Right ventricle myocardium inferior (tissue), 1 donor: Measurements from ENCODE around the gene CACNA2D2. TPM values are rescaled to one million over a fixed set of nuclear protein-coding genes. Genes with fewer than 3 reads are reported as not detected.

Experiments
- ATAC-seq: fragments of 200-7000 bp; cut with Tn5 transposase; one replicate; pipeline ENCODE4 v1.9.1; 2020; ENCODE audit warnings: mild to moderate bottlenecking, moderate library complexity
- DNase-seq: peaks from one replicate; pipeline ENCODE4 v3.0.0; 2021; ENCODE audit errors: missing footprints
- intact Hi-C: fragments of 100-400 bp; cut with DNase I; formaldehyde crosslinking; loops from one replicate; pipeline ENCODE4 v1.11.0; 2022
- total RNA-seq: library from RNA; stranded (reverse); fragmentation: NEBNext Ultra II Directional; extraction: Animal tissue kit (Norgen Biotek cat#: 25700); gene quantifications from one replicate; pipeline ENCODE4 v1.2.1, GENCODE V29; 2021
- donor health status: DM: no; HTN: yes; CAD: no; lungs with severe emphysema.

CACNA2D2 gene
- total RNA-seq, 1 donor from 2014 or later = 1.2 TPM

DNA sequence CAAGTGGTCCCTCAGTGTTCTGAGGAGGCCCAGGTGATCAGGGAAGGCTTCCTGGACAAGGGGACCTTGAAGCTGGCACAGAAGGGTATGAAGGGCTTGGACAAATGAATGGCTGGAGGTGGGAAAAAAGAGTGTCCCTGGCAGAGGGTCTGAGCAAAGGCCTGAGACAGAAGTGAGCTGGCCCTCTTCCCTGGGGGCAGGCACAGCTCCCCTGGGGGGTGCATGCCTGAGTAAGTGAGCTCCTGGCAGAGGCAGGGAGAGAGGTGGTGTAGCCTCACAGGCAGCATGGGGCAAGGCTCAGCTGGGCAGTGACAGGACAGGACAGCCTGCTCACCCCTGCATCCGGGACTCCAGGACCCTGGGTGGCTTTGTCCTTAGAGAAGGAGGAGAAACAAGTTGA is 5.4 kb upstream of the CACNA2D2 start:
- intact Hi-C loops = no loop called here
- ATAC-seq (no peak), DNase-seq (no peak)

- DNase-seq (no peak), ATAC-seq (no peak)
- intact Hi-C loops = no loop called here
Observed at GRCh38 chr3:50506169-50506568, 2.7 kb upstream of the CACNA2D2 start.

DNA sequence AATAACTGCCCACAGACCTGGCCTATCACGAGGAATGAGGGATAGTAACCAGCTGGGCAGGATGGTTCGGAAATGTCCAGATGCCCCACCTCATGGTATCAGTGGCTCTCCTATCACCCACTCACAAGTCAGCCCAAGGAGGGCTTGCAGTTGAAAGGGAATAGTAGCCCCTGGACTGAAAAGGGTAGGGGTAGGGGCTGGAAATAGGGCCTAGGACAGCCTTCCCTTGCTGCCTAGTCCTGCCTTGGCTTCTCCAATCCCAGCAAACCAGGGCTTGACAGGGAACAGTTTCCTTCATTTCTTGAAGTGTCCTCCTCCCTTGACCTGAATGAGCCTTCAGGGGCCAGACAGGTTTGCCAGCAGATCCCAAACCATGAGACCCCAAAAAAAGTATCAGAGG is 1.2 kb upstream of the CACNA2D2 start:
- ATAC-seq (no peak), DNase-seq (no peak)
- intact Hi-C loops = no loop called here

DNA sequence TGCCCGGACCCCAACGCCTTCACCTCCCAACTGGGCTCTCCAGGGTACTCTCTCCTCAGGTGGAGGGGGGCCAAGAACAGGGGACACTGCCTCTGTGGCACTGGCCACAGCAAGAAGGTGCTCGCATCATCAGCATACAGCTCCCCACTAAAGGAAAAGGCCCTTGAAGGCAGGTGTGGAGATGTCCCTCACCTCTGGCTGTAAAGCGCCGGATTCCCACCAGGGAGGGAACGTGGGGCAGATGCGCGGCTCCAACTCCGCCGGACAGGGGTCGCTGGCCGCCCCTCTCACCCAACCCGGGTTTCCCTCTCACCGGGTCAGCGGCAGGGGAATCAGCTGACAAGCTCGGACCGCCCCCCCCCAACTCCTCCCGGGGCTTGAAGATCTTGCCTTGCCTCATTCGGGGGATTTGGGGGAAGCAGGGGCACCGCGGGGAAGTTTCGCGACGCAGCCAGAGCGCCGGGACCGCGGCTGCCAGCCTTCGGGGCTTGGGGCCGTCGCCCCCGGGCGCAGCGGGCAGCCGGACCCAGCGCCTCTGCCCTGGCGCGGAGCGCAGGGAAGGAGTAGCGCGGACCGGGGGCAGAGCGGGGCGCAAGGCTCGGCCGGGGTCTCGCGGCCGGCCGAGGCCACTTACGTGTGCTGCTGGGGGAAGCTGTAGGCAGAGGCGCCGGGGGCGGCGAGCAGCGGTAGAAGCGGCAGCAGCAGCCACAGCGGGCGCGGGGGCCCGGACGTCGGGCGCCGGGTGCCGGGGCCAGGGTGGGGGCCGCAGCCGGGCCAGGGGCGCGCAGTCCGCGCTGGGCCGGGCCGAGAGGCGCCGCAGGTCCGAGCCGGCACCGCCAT is 630 bp downstream of the CACNA2D2 start:
- no peak for ATAC-seq
- peak; percentile 53 for DNase-seq
- intact Hi-C loops = no loop called here

GRCh38 chr3:50502225-50502583 is 1.2 kb downstream of the CACNA2D2 start:
- no peak for DNase-seq
- ATAC-seq = no peak
- intact Hi-C loops = no loop called here

GRCh38 chr3:50495609-50496423 is 7.6 kb downstream of the CACNA2D2 start:
- DNase-seq (no peak), ATAC-seq (no peak)
- intact Hi-C loops = no loop called here

DNA sequence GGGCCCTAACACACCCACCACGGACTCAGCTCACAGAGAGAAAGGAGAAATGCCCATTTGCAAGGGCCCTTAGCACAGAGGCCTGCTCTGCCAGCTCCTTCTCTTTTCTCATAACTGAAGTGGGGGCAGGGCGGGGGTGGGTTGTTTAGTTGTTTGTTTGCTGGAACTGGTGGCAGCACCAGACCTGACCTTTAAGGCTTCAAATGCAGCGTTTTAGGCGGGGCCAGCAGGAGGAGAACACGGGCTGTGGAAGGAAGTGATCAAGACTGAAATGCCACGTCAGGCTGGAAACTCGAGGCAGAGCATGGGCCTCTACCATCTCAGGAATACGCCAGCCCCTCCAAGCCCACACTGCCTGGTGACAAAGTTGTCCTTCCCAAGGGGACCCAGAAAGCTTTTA is 9.3 kb downstream of the CACNA2D2 start:
- intact Hi-C loops = no loop called here
- DNase-seq (no peak), ATAC-seq (no peak)

DNA sequence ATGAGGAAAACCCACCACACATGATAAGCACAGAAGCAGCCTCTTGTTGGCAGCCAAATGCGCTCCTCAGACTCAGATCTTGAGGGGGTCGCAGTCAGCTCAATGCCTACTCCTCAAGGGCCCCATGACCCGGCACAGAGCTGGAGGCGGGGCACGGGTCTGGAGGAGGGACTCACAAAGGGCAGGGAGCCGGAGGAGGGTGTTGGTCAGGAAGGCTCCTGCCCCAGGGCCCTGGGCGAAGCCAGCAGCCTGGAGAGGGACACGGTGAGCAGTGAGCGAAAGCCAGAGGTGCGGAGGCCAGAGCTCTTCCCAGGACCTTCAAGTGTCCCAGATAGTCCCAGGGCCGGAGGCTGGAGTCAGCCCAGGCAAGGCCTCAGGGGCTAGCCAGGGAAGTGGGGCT is 9.8 kb downstream of the CACNA2D2 start:
- DNase-seq (no peak), ATAC-seq (no peak)
- intact Hi-C loops = no loop called here

GRCh38 chr3:50493086-50493485 is 10.3 kb downstream of the CACNA2D2 start:
- DNase-seq (no peak), ATAC-seq (no peak)
- intact Hi-C loops = no loop called here

DNA sequence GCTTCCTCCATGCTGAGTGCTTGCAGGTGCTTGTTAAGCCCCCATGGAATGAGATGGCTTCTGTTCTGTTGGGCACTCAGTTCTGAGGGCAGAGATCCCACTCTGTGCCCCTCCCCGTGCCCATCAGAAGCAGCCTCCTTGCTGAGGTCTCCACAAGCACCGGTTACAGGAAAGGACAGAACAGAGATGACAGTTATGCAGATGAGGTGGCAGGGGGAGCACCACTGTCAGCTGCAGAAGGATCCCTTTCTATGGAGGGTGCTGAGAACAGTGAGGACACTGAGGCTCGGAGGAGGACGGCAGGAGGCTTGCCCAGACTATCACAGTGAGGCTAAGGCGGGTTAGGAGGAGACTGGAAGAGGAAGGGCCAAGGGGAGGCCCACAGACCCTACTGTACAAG is 12.4 kb downstream of the CACNA2D2 start:
- intact Hi-C loops = no loop called here
- ATAC-seq (no peak), DNase-seq (no peak)

GRCh38 chr3:50490424-50490823 is 13.0 kb downstream of the CACNA2D2 start:
- DNase-seq (no peak), ATAC-seq (peak; percentile 9)
- intact Hi-C loops = no loop called here

- ATAC-seq (no peak), DNase-seq (no peak)
- intact Hi-C loops = loop anchor here (5.0 kb wide), 1 partner anchor 40 kb away; no protein-coding TSS in a partner anchor
Observed at GRCh38 chr3:50487181-50487580, 16.3 kb downstream of the CACNA2D2 start.

GRCh38 chr3:50486219-50486888 is 17.1 kb downstream of the CACNA2D2 start:
- DNase-seq (no peak), ATAC-seq (no peak)
- intact Hi-C loops = loop anchor here (5.0 kb wide), 1 partner anchor 39 kb away; no protein-coding TSS in a partner anchor

DNA sequence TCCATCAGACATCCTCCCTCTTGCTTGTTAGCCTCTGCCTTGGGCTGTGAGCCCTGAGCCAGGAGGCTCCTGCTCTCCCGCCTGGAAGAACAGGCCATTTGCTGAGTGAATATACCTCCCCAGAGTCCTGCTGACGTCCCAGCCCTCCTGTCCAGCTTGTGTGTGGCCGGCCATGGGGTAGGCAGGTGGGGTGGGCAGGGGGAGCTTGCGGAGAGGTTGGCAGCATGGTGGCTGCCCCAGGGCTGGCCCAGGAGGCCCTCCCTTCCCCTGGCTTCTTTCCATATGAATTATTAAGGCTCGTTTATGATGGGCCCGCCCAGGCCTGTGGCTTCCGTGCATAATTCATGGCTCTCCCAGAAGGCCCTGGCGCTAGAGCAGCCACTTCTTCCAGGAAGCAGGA is 18.7 kb downstream of the CACNA2D2 start:
- ATAC-seq = no peak
- intact Hi-C loops = loop anchor here (5.0 kb wide), 1 partner anchor 37 kb away; no protein-coding TSS in a partner anchor
- no peak for DNase-seq

DNA sequence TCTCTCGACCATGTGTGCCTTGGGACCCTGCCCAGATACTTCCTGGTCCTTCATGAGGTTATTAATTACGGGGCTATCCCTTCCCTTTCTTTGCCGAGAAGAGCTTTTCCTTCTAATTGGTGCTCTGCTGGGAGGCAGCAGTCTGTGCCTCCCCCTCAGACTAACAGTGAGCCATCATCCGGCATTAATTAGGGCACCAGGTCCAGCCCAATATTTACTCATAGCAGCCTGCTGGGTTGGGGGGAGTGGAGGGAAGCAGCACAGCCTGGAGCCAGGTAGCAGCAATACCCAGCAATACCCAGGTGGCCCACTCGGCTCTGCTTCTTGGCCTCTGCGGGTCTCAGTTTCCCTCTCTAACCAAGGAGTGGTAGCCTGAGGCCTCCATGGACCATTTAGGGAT is 20.1 kb downstream of the CACNA2D2 start:
- no peak for DNase-seq
- no peak for ATAC-seq
- intact Hi-C loops = no loop called here

- ATAC-seq = no peak
- DNase-seq = no peak
- intact Hi-C loops = no loop called here
Observed at GRCh38 chr3:50481992-50482391, 21.4 kb downstream of the CACNA2D2 start.

DNA sequence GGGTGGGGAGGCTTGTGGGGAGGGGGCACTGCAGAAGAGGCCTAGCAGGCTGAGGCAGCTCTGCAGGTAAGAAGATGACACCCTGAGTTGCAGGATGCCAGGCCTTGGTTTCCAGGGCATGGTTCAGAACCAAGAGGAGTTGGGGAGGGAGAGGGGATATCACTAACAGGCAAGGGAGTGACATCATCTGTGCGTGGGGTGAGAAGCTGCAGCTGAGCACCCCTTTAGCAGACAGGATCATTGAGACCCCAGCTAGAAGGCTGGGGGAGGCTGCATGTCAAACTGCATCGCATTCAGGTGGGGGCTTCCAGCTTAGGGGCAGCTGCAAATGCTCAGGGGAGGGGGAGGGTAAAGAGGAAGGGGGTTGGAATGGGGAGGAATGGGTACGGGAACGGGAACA is 23.0 kb downstream of the CACNA2D2 start:
- DNase-seq (no peak), ATAC-seq (no peak)
- intact Hi-C loops = no loop called here

- DNase-seq (no peak), ATAC-seq (no peak)
- intact Hi-C loops = no loop called here
Observed at GRCh38 chr3:50479523-50479922, 23.9 kb downstream of the CACNA2D2 start.

- intact Hi-C loops = no loop called here
- DNase-seq (no peak), ATAC-seq (no peak)
Observed at GRCh38 chr3:50478671-50479260, 24.7 kb downstream of the CACNA2D2 start.
